ENCODE measurements around the gene SLC18A2.

Gene SLC18A2

GRCh38 chr10:117311261-117311660 is 70.3 kb downstream of the SLC18A2 start:
- TF ChIP-seq EZH2phosphoT487 (IDR thresholded peaks at IDR 0.05; ENCODE audit: low read length) (no peak), EZH2 (optimal IDR thresholded peaks at IDR 0.05; ENCODE audit: low read depth, low read length) (no peak), CTCF (IDR thresholded peaks at IDR 0.05; ENCODE audit: low read length) (no peak)
- Histone ChIP-seq H3K9me3 (replicated peaks; ENCODE audit: insufficient read depth, low read length) (no peaks in the 10 kb centered on the region), H3K4me2 (ENCODE audit: low read depth, low read length) (no peak overlapping the region), H3K4me1 (ENCODE audit: low read length) (no peaks in the 10 kb centered on the region), H3K9me2 (replicated peaks; ENCODE audit: insufficient read depth, low read length) (no peaks in the 10 kb centered on the region), H3K27ac (ENCODE audit: low read length) (no peak overlapping the region), H3K27me3 (replicated peaks; ENCODE audit: insufficient read depth, low read length) (no peaks in the 10 kb centered on the region), H3K9ac (ENCODE audit: low read length) (no peak overlapping the region), H3K4me3 (ENCODE audit: low read length) (no peak overlapping the region), H4K20me1 (ENCODE audit: insufficient read depth, low read length) (no peaks in the 10 kb centered on the region), H3F3A (ENCODE audit: insufficient read depth, low read length) (no peaks in the 10 kb centered on the region), H3K36me3 (replicated peaks; ENCODE audit: insufficient read depth, low read length) (no peaks in the 10 kb centered on the region), H3K79me2 (ENCODE audit: low read length) (no peaks in the 10 kb centered on the region), H2AFZ (ENCODE audit: low read length) (no peak overlapping the region)
- DNase-seq = no peak

- DNase-seq = no peak
- H3K9me2 ChIP-seq (replicated peaks; ENCODE audit: insufficient read depth, low read length) = no peaks in the 10 kb centered on the region
These were observed 71.5 kb downstream of the SLC18A2 start for GRCh38 chr10:117312430-117312829.

GRCh38 chr10:117313641-117314040 is 72.7 kb downstream of the SLC18A2 start:
- H2AFZ ChIP-seq (ENCODE audit: low read length) = no peak overlapping the region
- no peaks in the 10 kb centered on the region for H4K20me1 ChIP-seq (ENCODE audit: insufficient read depth, low read length)
- TF ChIP-seq EZH2 (optimal IDR thresholded peaks at IDR 0.05; ENCODE audit: low read depth, low read length) = no peak
- TF ChIP-seq EZH2phosphoT487 (IDR thresholded peaks at IDR 0.05; ENCODE audit: low read length) = no peak
- TF ChIP-seq CTCF (IDR thresholded peaks at IDR 0.05; ENCODE audit: low read length) = no peak
- no peaks in the 10 kb centered on the region for H3K79me2 ChIP-seq (ENCODE audit: low read length)
- no peak overlapping the region for H3K4me2 ChIP-seq (ENCODE audit: low read depth, low read length)
- no peak overlapping the region for H3K9ac ChIP-seq (ENCODE audit: low read length)
- H3K27me3 ChIP-seq (replicated peaks; ENCODE audit: insufficient read depth, low read length) = no peaks in the 10 kb centered on the region
- DNase-seq = no peak
- H3K4me1 ChIP-seq (ENCODE audit: low read length) = no peaks in the 10 kb centered on the region
- H3K27ac ChIP-seq (ENCODE audit: low read length) = no peak overlapping the region
- no peaks in the 10 kb centered on the region for H3K9me3 ChIP-seq (replicated peaks; ENCODE audit: insufficient read depth, low read length)
- H3K36me3 ChIP-seq (replicated peaks; ENCODE audit: insufficient read depth, low read length) = no peaks in the 10 kb centered on the region
- H3K9me2 ChIP-seq (replicated peaks; ENCODE audit: insufficient read depth, low read length) = no peaks in the 10 kb centered on the region
- H3K4me3 ChIP-seq (ENCODE audit: low read length) = no peak overlapping the region
- H3F3A ChIP-seq (ENCODE audit: insufficient read depth, low read length) = no peaks in the 10 kb centered on the region

More at GRCh38 chr10:117312430-117312829, 71.5 kb downstream of the SLC18A2 start:
- Histone ChIP-seq H3K4me2 (ENCODE audit: low read depth, low read length) (no peak overlapping the region), H3K27ac (ENCODE audit: low read length) (no peak overlapping the region), H3K4me3 (ENCODE audit: low read length) (no peak overlapping the region), H3K27me3 (replicated peaks; ENCODE audit: insufficient read depth, low read length) (no peaks in the 10 kb centered on the region), H3K9ac (ENCODE audit: low read length) (no peak overlapping the region), H2AFZ (ENCODE audit: low read length) (no peak overlapping the region), H3F3A (ENCODE audit: insufficient read depth, low read length) (no peaks in the 10 kb centered on the region), H3K36me3 (replicated peaks; ENCODE audit: insufficient read depth, low read length) (no peaks in the 10 kb centered on the region), H3K9me3 (replicated peaks; ENCODE audit: insufficient read depth, low read length) (no peaks in the 10 kb centered on the region), H3K79me2 (ENCODE audit: low read length) (no peaks in the 10 kb centered on the region), H4K20me1 (ENCODE audit: insufficient read depth, low read length) (no peaks in the 10 kb centered on the region), H3K4me1 (ENCODE audit: low read length) (no peaks in the 10 kb centered on the region)
- TF ChIP-seq EZH2 (optimal IDR thresholded peaks at IDR 0.05; ENCODE audit: low read depth, low read length) (no peak), CTCF (IDR thresholded peaks at IDR 0.05; ENCODE audit: low read length) (no peak), EZH2phosphoT487 (IDR thresholded peaks at IDR 0.05; ENCODE audit: low read length) (no peak)

Data from MM.1S (cell line).